ENCODE results near the gene KAT5.
"Not testable (repeated sequence)": the region's sequence is repeated elsewhere in the genome, so short reads cannot be mapped to it uniquely, and the experiment has no call there.

Gene KAT5

GRCh38 chr11:65711785-65712632 lies at the start of gene KAT5:
Gene KAT5, plus strand, starts transcription at chr11:65712252. Its CDS starts 16 bp downstream, at chr11:65712268.
- FAIRE-seq, result no peak

GRCh38 chr11:65662799-65663638 lies 49.0 kb upstream of the KAT5 start, which contains the start of gene RELA:
Gene RELA, minus strand, starts transcription at chr11:65662916. Its CDS starts 84 bp downstream, at chr11:65662832.
- no peak for FAIRE-seq

- no peak for FAIRE-seq
Measured at GRCh38 chr11:65663639-65664200, 48.3 kb upstream of the KAT5 start.

- FAIRE-seq, result no peak
Measured at GRCh38 chr11:65672180-65672860, 39.7 kb upstream of the KAT5 start.

GRCh38 chr11:65672982-65673381 lies 39.1 kb upstream of the KAT5 start:
- FAIRE-seq, result no peak

GRCh38 chr11:65680192-65680743 lies 31.8 kb upstream of the KAT5 start:
- FAIRE-seq, result no peak

- not testable (repeated sequence) for FAIRE-seq
Measured at GRCh38 chr11:65683480-65683879, 28.6 kb upstream of the KAT5 start.

GRCh38 chr11:65685981-65686380 lies 26.1 kb upstream of the KAT5 start:
- no peak for FAIRE-seq

GRCh38 chr11:65691847-65692246 lies 20.2 kb upstream of the KAT5 start:
- FAIRE-seq, result not testable (repeated sequence)

- FAIRE-seq, result no peak
Measured at GRCh38 chr11:65692367-65692766, 19.7 kb upstream of the KAT5 start.

- FAIRE-seq, result no peak
Measured at GRCh38 chr11:65695459-65696241, 16.4 kb upstream of the KAT5 start.

GRCh38 chr11:65696802-65697552 lies 15.1 kb upstream of the KAT5 start:
- FAIRE-seq, result no peak

GRCh38 chr11:65698205-65698604 lies 13.8 kb upstream of the KAT5 start:
- FAIRE-seq, result no peak

- FAIRE-seq, result no peak
Measured at GRCh38 chr11:65699306-65699705, 12.7 kb upstream of the KAT5 start.

GRCh38 chr11:65700399-65700798 lies 11.7 kb upstream of the KAT5 start:
- FAIRE-seq, result no peak

- FAIRE-seq, result no peak
Measured at GRCh38 chr11:65701686-65702085, 10.4 kb upstream of the KAT5 start.

GRCh38 chr11:65703846-65704245 lies 8.2 kb upstream of the KAT5 start:
- FAIRE-seq, result no peak

- FAIRE-seq, result not testable (repeated sequence)
Measured at GRCh38 chr11:65706303-65706763, 5.7 kb upstream of the KAT5 start.

GRCh38 chr11:65707002-65707401 lies 5.0 kb upstream of the KAT5 start:
- not testable (repeated sequence) for FAIRE-seq

GRCh38 chr11:65708451-65708850 lies 3.6 kb upstream of the KAT5 start:
- FAIRE-seq, result no peak

- FAIRE-seq, result no peak
Measured at GRCh38 chr11:65709661-65710060, 2.4 kb upstream of the KAT5 start.

All from TTC549 (cell line).